ENCODE measurements around the gene LIMK1. TPM values are rescaled to one million over a fixed set of nuclear protein-coding genes. Genes with fewer than 3 reads are reported as not detected.
A peak's percentile ranks its signal among the peaks of the same experiment; 100 is the strongest.

LIMK1 gene
- total RNA-seq, 1 experiment from 2014 or later = 56.3 TPM

GRCh38 chr7:74115326-74115725 lies 31.7 kb downstream of the LIMK1 start:
- intact Hi-C loops (cut with micrococcal nuclease) = no loop called here
- Histone ChIP-seq H3K9me2 (ENCODE audit: insufficient read depth) (no peaks in the 10 kb centered on the region), H3K9me3 (ENCODE audit: control insufficient read depth in 1 of 2, insufficient read depth in 1 of 2, low read depth in 1 of 2, low read length in 2 of 2) (no peaks in the 10 kb centered on the region), H3K79me2 (ENCODE audit: insufficient read depth, low read length) (no peaks in the 10 kb centered on the region), H3K4me3 (replicated peaks in 1 of 2; ENCODE audit: low read depth in 1 of 2, low read length in 2 of 2) (no peak overlapping the region), H3K36me3 (ENCODE audit: control insufficient read depth in 1 of 2, insufficient read depth in 2 of 2, low read length in 2 of 2) (peaks cover 4% of the 10 kb centered on the region in 2 experiments; a peak in 3 of 4 replicates), H4K20me1 (ENCODE audit: insufficient read depth) (no peaks in the 10 kb centered on the region), H3K27ac (ENCODE audit: low read depth, low read length) (no peak overlapping the region), H3K4me1 (ENCODE audit: control insufficient read depth in 1 of 2, insufficient read depth in 2 of 2, low read length in 2 of 2) (no peaks in the 10 kb centered on the region), H3K4me2 (ENCODE audit: low read length) (no peak overlapping the region), H3K27me3 (ENCODE audit: insufficient read depth, low read length) (no peaks in the 10 kb centered on the region), H2AFZ (ENCODE audit: low read depth, low read length, poor library complexity, severe bottlenecking) (no peak overlapping the region), H3K9ac (ENCODE audit: low read length) (no peak overlapping the region)
- CTCF ChIA-PET = no interaction called here
- ATAC-seq (peak; percentile 53), DNase-seq (ENCODE audit: low read depth, low spot score) (no peak)
- RAD21 ChIA-PET (ENCODE audit: low non-redundant PET in 1 of 2, low total read pairs in 2 of 2, uncharacterized antibody in 2 of 2, unreplicated experiment in 2 of 2) = no interaction called here
- no TSS peak for BruUV-seq (replicated peaks)
- POLR2A ChIA-PET = no interaction called here
- TF ChIP-seq RAD21 (IDR thresholded peaks at IDR 0.05; ENCODE audit: low read depth) (peak; percentile 9; the same call in 1 of the 2 replicates), EGR1 (IDR thresholded peaks at IDR 0.05; ENCODE audit: low read depth) (no peak), CTCF (IDR thresholded peaks at IDR 0.05 in 2 of 3, conservative IDR thresholded peaks at IDR 0.05 in 1 of 3; ENCODE audit: borderline replicate concordance in 1 of 3, insufficient read depth in 1 of 3, low read depth in 2 of 3, low read length in 2 of 3) (peak in 2 of 3 experiments; percentile 18 to 27; a peak in 2 of 6 replicates)

- Histone ChIP-seq H3K27ac (ENCODE audit: low read depth, low read length) (no peak overlapping the region), H3K4me3 (replicated peaks in 1 of 2; ENCODE audit: low read depth in 1 of 2, low read length in 2 of 2) (no peak overlapping the region), H3K9me2 (ENCODE audit: insufficient read depth) (no peaks in the 10 kb centered on the region), H3K79me2 (ENCODE audit: insufficient read depth, low read length) (no peaks in the 10 kb centered on the region), H4K20me1 (ENCODE audit: insufficient read depth) (no peaks in the 10 kb centered on the region), H3K4me2 (ENCODE audit: low read length) (no peak overlapping the region), H3K9me3 (ENCODE audit: control insufficient read depth in 1 of 2, insufficient read depth in 1 of 2, low read depth in 1 of 2, low read length in 2 of 2) (no peaks in the 10 kb centered on the region), H2AFZ (ENCODE audit: low read depth, low read length, poor library complexity, severe bottlenecking) (no peak overlapping the region), H3K9ac (ENCODE audit: low read length) (no peak overlapping the region), H3K27me3 (ENCODE audit: insufficient read depth, low read length) (no peaks in the 10 kb centered on the region), H3K36me3 (ENCODE audit: control insufficient read depth in 1 of 2, insufficient read depth in 2 of 2, low read length in 2 of 2) (peaks cover 3 to 8% of the 10 kb centered on the region in 2 experiments; a peak in 2 of 4 replicates), H3K4me1 (ENCODE audit: control insufficient read depth in 1 of 2, insufficient read depth in 2 of 2, low read length in 2 of 2) (no peaks in the 10 kb centered on the region)
- ChIA-PET RAD21 (ENCODE audit: low non-redundant PET in 1 of 2, low total read pairs in 2 of 2, uncharacterized antibody in 2 of 2, unreplicated experiment in 2 of 2) (no interaction called here), CTCF (no interaction called here), POLR2A (no interaction called here)
- ATAC-seq (no peak), DNase-seq (ENCODE audit: low read depth, low spot score) (no peak)
- TF ChIP-seq ELF1 (IDR thresholded peaks at IDR 0.05; ENCODE audit: borderline replicate concordance, low read depth) (no peak), TCF7L2 (IDR thresholded peaks at IDR 0.05; ENCODE audit: borderline replicate concordance, extremely low read depth, insufficient read depth, insufficient read length) (no peak), MAX (IDR thresholded peaks at IDR 0.05) (no peak), FOSL1 (IDR thresholded peaks at IDR 0.05; ENCODE audit: low read depth) (no peak), ZFX (IDR thresholded peaks at IDR 0.05) (no peak), RAD21 (IDR thresholded peaks at IDR 0.05; ENCODE audit: low read depth) (no peak), ZNF274 (IDR thresholded peaks at IDR 0.05; ENCODE audit: low read depth, low read length) (no peak), ATF3 (IDR thresholded peaks at IDR 0.05) (no peak), POLR2AphosphoS5 (IDR thresholded peaks at IDR 0.05; ENCODE audit: low read depth, low read length) (no peak), SRF (IDR thresholded peaks at IDR 0.05; ENCODE audit: low read depth) (no peak), SIN3A (IDR thresholded peaks at IDR 0.05; ENCODE audit: low read depth) (no peak), POLR2A (IDR thresholded peaks at IDR 0.05; ENCODE audit: borderline replicate concordance, extremely low read depth, insufficient read depth, insufficient read length) (no peak)
- intact Hi-C loops (cut with micrococcal nuclease) = no loop called here
- BruUV-seq (replicated peaks) = no TSS peak
Observed at GRCh38 chr7:74116356-74116755, 32.8 kb downstream of the LIMK1 start.

Data from HCT116 (cell line).